Neural cell (in vitro differentiated cells): Measurements from ENCODE around the gene ZNF224.

Experiments used
- CTCF ChIP-seq: fragments of 450-650 bp; IDR thresholded peaks from 2 replicates; pipeline ENCODE4 v1.5.1; 2014; ENCODE audit warnings: antibody characterized with exemption, mild to moderate bottlenecking, moderate library complexity; ENCODE audit not compliant: poor library complexity, severe bottlenecking
- EP300 ChIP-seq: fragments of 450-650 bp; conservative IDR thresholded peaks from 2 replicates; pipeline ENCODE4 v1.6.1; 2014; ENCODE audit warnings: antibody characterized with exemption, mild to moderate bottlenecking, moderate library complexity; ENCODE audit not compliant: poor library complexity, severe bottlenecking
- EZH2 ChIP-seq: fragments of 200-600, 300-800 bp; shearing (Covaris generic), sonication (generic); IDR thresholded peaks from 2 replicates; pipeline ENCODE4 v1.6.1; 2014; ENCODE audit warnings: antibody characterized with exemption, low read length, borderline replicate concordance, mild to moderate bottlenecking; ENCODE audit not compliant: insufficient read depth, poor library complexity, severe bottlenecking
- MXI1 ChIP-seq: fragments of 450-650 bp; conservative IDR thresholded peaks from 2 replicates; pipeline ENCODE4 v1.6.1; 2014; ENCODE audit warnings: antibody characterized with exemption, mild to moderate bottlenecking; ENCODE audit not compliant: poor library complexity, severe bottlenecking
- POLR2AphosphoS5 ChIP-seq: IDR thresholded peaks from 2 replicates; pipeline ENCODE4 v1.6.1; 2012
- RAD21 ChIP-seq: fragments of 450-650 bp; conservative IDR thresholded peaks from 2 replicates; pipeline ENCODE4 v1.6.1; 2014; ENCODE audit warnings: antibody characterized with exemption, mild to moderate bottlenecking, moderate library complexity
- REST ChIP-seq: IDR thresholded peaks from 2 replicates; pipeline ENCODE4 v1.6.1; 2012; ENCODE audit warnings: borderline replicate concordance
- SMC3 ChIP-seq: fragments of 450-650 bp; conservative IDR thresholded peaks from 2 replicates; pipeline ENCODE4 v1.6.1; 2014; ENCODE audit warnings: antibody characterized with exemption, mild to moderate bottlenecking, moderate library complexity; ENCODE audit not compliant: poor library complexity
- TAF1 ChIP-seq: IDR thresholded peaks from 2 replicates; pipeline ENCODE4 v1.6.1; 2012; ENCODE audit warnings: low read depth

GRCh38 chr19:44141191-44142058 lies 47.3 kb downstream of the ZNF224 start, which contains the start of gene ZNF234:
- TF ChIP-seq TAF1 (no peak), CTCF (no peak), EZH2 (no peak), POLR2AphosphoS5 (peak; percentile 80), MXI1 (peak; percentile 74), REST (peak; percentile 61), EP300 (no peak), SMC3 (no peak), RAD21 (no peak)
